ENCODE results near the gene MYBPC2. TPM values are rescaled to one million over a fixed set of nuclear protein-coding genes. Genes with fewer than 3 reads are reported as not detected.
"Not testable (repeated sequence)": the region's sequence is repeated elsewhere in the genome, so short reads cannot be mapped to it uniquely, and the experiment has no call there.

Gene MYBPC2
- total RNA-seq, 2 donors from 2014 or later, result not detected

GRCh38 chr19:50435627-50436026 is 2.9 kb downstream of the MYBPC2 start:
- Histone ChIP-seq H3K36me3 (replicated peaks in 1 of 2; ENCODE audit: insufficient read depth in 1 of 2, low read depth in 2 of 2) (no peaks in the 10 kb centered on the region), H3K27ac (no peak overlapping the region), H3K4me1 (peaks cover 15% of the 10 kb centered on the region), H3K4me3 (no peak overlapping the region), H3K27me3 (peaks cover 0 to 6% of the 10 kb centered on the region in 2 donors), H3K9me3 (no peaks in the 10 kb centered on the region)
- intact Hi-C loops (cut with DNase I), result no loop called here
- DNase-seq (no peak), ATAC-seq (no peak)
- WGBS, 2 donors, result 73 to 79% methylated on average over 2 to 12 of the region's 12 CpGs
- TF ChIP-seq, protein P1, sequence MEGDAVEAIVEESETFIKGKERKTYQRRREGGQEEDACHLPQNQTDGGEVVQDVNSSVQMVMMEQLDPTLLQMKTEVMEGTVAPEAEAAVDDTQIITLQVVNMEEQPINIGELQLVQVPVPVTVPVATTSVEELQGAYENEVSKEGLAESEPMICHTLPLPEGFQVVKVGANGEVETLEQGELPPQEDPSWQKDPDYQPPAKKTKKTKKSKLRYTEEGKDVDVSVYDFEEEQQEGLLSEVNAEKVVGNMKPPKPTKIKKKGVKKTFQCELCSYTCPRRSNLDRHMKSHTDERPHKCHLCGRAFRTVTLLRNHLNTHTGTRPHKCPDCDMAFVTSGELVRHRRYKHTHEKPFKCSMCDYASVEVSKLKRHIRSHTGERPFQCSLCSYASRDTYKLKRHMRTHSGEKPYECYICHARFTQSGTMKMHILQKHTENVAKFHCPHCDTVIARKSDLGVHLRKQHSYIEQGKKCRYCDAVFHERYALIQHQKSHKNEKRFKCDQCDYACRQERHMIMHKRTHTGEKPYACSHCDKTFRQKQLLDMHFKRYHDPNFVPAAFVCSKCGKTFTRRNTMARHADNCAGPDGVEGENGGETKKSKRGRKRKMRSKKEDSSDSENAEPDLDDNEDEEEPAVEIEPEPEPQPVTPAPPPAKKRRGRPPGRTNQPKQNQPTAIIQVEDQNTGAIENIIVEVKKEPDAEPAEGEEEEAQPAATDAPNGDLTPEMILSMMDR (IDR thresholded peaks at IDR 0.05), result no peak

GRCh38 chr19:50437862-50438449 is 5.3 kb downstream of the MYBPC2 start:
- 74 to 83% methylated on average over 5 of the region's 5 CpGs for WGBS, 2 donors
- H3K4me1 ChIP-seq, result no peaks in the 10 kb centered on the region
- no peak overlapping the region for H3K27ac ChIP-seq
- H3K36me3 ChIP-seq (replicated peaks in 1 of 2; ENCODE audit: insufficient read depth in 1 of 2, low read depth in 2 of 2), result no peaks in the 10 kb centered on the region
- no peak for TF ChIP-seq POLR2A (IDR thresholded peaks at IDR 0.05)
- TF ChIP-seq, protein P1 (IDR thresholded peaks at IDR 0.05), result no peak
- no peak for ATAC-seq
- H3K9me3 ChIP-seq, result no peaks in the 10 kb centered on the region
- intact Hi-C loops (cut with DNase I), result no loop called here
- no peak overlapping the region for H3K4me3 ChIP-seq
- DNase-seq, result no peak
- H3K27me3 ChIP-seq, result no peaks in the 10 kb centered on the region

DNA sequence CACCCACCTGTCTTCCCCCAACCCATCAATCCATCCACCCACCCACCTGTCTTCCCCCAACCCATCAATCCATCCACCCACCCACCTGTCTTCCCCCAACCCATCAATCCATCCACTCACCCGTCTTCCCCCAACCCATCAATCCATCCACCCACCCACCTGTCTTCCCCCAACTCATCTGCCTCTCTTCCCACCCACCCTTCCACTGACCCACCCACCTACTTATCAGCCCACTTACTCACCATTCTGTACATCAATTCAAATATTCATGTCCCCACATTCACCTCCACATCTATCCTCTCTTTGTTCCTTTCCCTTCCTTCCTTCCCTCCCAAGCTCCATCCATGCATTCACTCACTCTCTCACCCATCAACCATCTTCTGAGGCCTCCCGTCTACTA is 6.4 kb downstream of the MYBPC2 start:
- H3K9me3 ChIP-seq; H3K36me3 ChIP-seq (replicated peaks in 1 of 2; ENCODE audit: insufficient read depth in 1 of 2, low read depth in 2 of 2); H3K27ac ChIP-seq; H3K4me1 ChIP-seq; H3K4me3 ChIP-seq; ATAC-seq; DNase-seq; H3K27me3 ChIP-seq; intact Hi-C loops (cut with DNase I): not testable (repeated sequence)
- 48 to 61% methylated on average over 2 of the region's 2 CpGs for WGBS, 2 donors

GRCh38 chr19:50444059-50444458 is 11.4 kb downstream of the MYBPC2 start:
- WGBS, 2 donors, result 27 to 50% methylated on average over 1 of the region's 1 CpG
- TF ChIP-seq POLR2A (IDR thresholded peaks at IDR 0.05), result no peak
- TF ChIP-seq, protein P1 (IDR thresholded peaks at IDR 0.05), result no peak
- H3K4me1 ChIP-seq, result no peaks in the 10 kb centered on the region
- DNase-seq (no peak), ATAC-seq (no peak)
- no peak overlapping the region for H3K27ac ChIP-seq
- no peak overlapping the region for H3K4me3 ChIP-seq
- no peaks in the 10 kb centered on the region for H3K9me3 ChIP-seq
- intact Hi-C loops (cut with DNase I), result no loop called here
- no peaks in the 10 kb centered on the region for H3K27me3 ChIP-seq
- no peaks in the 10 kb centered on the region for H3K36me3 ChIP-seq (replicated peaks in 1 of 2; ENCODE audit: insufficient read depth in 1 of 2, low read depth in 2 of 2)

DNA sequence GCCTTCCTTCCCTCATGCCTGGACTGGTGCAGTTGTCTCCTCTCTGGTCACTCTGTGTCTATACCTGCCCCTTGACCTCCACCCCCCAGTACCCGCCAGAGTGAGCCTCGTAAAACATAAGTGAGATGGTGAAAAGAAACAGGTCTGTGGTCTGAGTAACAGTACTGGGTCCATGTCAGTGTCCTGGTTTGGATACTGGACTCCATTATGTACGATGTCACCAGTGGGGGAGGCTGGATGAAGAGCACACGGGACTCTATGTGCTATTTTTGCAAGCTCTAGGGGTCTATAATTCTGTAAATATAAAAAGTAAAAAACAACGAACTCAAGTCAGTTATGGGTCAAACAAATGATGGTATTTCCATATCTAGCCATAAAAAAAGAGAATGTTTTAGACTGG is 14.4 kb downstream of the MYBPC2 start:
- Histone ChIP-seq H3K27me3 (no peaks in the 10 kb centered on the region), H3K9me3 (no peaks in the 10 kb centered on the region), H3K36me3 (replicated peaks in 1 of 2; ENCODE audit: insufficient read depth in 1 of 2, low read depth in 2 of 2) (no peaks in the 10 kb centered on the region), H3K4me3 (no peak overlapping the region), H3K4me1 (no peaks in the 10 kb centered on the region), H3K27ac (no peak overlapping the region)
- WGBS, 2 donors, result 75 to 89% methylated on average over 5 of the region's 5 CpGs
- no peak for DNase-seq
- ATAC-seq, result no peak
- intact Hi-C loops (cut with DNase I), result no loop called here
- TF ChIP-seq POLR2A (IDR thresholded peaks at IDR 0.05), result no peak

GRCh38 chr19:50447750-50448149 is 15.1 kb downstream of the MYBPC2 start:
- DNase-seq, result no peak
- Histone ChIP-seq H3K27me3 (no peaks in the 10 kb centered on the region), H3K36me3 (replicated peaks in 1 of 2; ENCODE audit: insufficient read depth in 1 of 2, low read depth in 2 of 2) (no peaks in the 10 kb centered on the region), H3K27ac (no peak overlapping the region), H3K4me3 (no peak overlapping the region), H3K4me1 (no peaks in the 10 kb centered on the region), H3K9me3 (no peaks in the 10 kb centered on the region)
- no peak for TF ChIP-seq POLR2A (IDR thresholded peaks at IDR 0.05)
- ATAC-seq, result no peak
- intact Hi-C loops (cut with DNase I), result no loop called here
- WGBS, 2 donors, result 85 to 94% methylated on average over 10 of the region's 10 CpGs
